Activated CD8-positive, alpha-beta memory T cell treated with anti-CD3 and anti-CD28 coated beads for 36 hours (primary cell): ENCODE data around the gene CREBRF. TPM values are rescaled to one million over a fixed set of nuclear protein-coding genes. Genes with fewer than 3 reads are reported as not detected.
"Not testable (repeated sequence)": the region's sequence is repeated elsewhere in the genome, so short reads cannot be mapped to it uniquely, and the experiment has no call there.

Experiments
- CTCF ChIA-PET: fragments of 350-600 bp; sonication (Branson Sonifier 250); formaldehyde crosslinking; loops from one replicate; lab custom pipeline; 2021; ENCODE audit warnings: antibody characterized with exemption; lab: Charles Lee
- POLR2A ChIA-PET: fragments of 350-600 bp; sonication (Branson Sonifier 250); formaldehyde crosslinking; loops from one replicate; lab custom pipeline; 2021; ENCODE audit warnings: antibody characterized with exemption; lab: Charles Lee
- total RNA-seq, 2 experiments: library from RNA; stranded (reverse); gene quantifications; one replicate each; pipeline ENCODE4 v1.2.3, GENCODE V29; 2021

The CREBRF gene
- total RNA-seq, 2 experiments from 2014 or later: 5.4 to 5.6 TPM

DNA sequence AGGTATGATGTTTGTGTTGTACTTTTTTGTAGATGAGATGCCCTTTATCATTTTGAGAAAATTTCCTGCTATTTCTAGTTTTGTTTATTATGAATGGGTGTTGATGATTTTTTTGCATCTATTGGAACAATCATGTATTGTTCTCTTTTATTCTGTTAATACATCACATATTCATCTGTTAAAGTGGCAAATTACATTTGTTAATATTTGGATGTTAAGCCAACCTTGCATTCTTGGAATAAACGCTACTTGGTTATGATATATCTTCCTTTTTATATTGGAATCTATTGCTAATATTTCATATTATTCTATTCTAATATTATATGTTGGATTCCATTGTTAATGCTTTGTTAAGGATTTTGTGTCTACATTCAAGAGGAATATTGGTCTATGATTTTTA is 63.6 kb downstream of the CREBRF start:
- ChIA-PET POLR2A (interaction anchor here (0.7 kb wide), 1 partner anchor 135 kb away, joined by 5 read pairs; no protein-coding TSS in a partner anchor), CTCF (no interaction called here)

DNA sequence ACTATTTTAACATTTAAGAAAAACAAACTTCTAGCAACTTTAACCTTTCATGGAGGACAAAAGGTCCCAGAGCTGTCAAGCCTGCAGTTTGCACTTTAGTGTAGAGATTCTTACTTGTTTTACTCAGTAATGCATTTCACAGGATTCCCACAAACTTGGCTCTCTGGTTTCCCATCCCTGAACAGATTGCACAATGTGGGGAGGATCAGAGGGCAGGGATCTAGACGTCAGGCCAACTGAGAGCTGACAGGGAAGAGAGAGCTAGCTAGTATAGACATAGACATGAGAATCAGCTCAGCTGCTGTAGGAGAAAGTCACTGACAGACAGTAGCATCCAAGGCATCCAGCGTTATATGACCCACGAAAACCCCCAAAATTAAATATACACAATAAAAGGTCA is 67.3 kb downstream of the CREBRF start:
- POLR2A ChIA-PET: no interaction called here
- CTCF ChIA-PET: no interaction called here

DNA sequence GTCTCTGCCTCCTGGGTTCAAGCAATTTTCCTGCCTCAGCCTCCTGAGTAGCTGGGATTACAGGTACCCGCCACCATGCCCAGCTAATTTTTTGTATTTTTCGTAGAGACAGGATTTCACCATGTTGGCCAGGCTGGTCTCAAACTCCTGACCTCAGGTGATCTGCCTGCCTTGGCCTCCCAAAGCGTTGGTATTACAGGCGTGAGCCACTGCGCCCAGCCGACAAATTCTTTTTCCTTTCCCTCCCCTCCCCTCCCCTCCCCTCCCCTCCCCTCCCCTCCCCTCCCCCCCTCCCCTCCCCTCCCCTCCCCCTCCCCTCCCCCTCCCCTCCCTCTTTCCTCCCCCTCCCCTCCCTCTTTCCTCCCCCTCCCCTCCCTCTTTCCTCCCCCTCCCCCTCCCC is 76.0 kb downstream of the CREBRF start:
- POLR2A ChIA-PET: interaction anchor here (0.7 kb wide), 1 partner anchor 146 kb away, joined by 8 read pairs; no protein-coding TSS in a partner anchor
- CTCF ChIA-PET: interaction anchor here (1.4 kb wide), 1 partner anchor 13 kb away, joined by 4 read pairs; no protein-coding TSS in a partner anchor

DNA sequence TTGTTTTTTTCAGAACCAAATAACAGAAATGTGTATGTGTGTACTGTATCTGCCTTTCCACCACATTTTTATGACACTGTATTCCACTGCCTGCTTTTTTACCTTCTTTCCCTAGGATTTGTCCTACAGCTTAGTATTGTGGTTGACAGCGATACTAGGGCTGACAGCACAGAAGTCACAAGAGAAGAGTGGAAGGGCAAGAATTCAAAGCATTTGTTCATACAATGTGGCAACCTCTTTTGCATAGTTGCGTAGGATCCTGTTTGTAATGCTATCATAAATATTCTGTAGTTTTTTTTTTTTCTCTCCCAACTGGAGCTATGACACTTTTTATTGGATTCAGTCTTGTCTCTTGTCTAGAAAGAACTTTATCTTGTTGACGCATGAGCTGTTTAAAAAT is 82.6 kb downstream of the CREBRF start:
- POLR2A ChIA-PET: interaction anchor here (1.4 kb wide), 1 partner anchor 155 kb away, joined by 3 read pairs; the partner anchor contains the start of gene ATP6V0E1
- CTCF ChIA-PET: interaction anchor here (0.7 kb wide), 1 partner anchor 819 kb away, joined by 3 read pairs; no protein-coding TSS in a partner anchor

DNA sequence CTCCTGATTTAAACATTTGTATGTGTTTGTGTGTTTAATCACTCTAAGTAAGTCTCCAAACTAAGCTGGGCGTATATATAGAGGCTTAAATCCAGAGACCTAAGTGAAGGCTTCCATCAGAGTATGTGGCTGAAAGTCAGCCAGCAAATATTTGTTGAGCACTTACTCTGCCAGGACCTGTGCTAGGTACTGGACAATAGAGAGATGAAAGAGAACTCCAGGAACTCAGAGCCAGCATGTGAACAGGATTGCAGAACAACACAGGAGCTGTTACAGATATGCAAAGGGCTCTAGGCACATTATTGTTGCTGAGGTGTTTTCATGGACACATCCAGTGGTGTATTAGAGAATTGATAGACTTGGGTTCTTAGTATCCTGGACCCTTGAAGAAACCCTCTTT is 83.5 kb downstream of the CREBRF start:
- ChIA-PET CTCF (no interaction called here), POLR2A (interaction anchor here (1.4 kb wide), 1 partner anchor 156 kb away, joined by 3 read pairs; the partner anchor contains the start of gene ATP6V0E1)

DNA sequence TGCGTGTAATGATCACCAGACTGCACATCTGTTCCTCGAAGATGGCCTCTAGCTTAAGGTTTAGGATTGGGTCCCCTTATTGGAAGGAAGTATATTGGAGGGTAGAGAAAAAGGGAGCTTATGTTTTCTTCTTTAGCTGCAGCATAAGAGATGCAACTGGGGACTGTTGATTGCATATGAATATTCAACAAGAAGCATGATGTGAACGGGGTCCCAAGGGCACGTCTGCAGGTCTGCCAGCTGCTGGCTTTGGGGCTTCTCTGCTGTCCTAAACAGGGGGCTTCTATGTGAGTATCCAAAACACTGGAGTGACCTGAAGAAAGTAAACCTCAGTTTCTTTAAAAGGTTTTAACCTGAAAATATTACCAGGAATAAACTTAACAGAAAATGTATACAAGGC is 84.6 kb downstream of the CREBRF start:
- ChIA-PET POLR2A (interaction anchor here (2.2 kb wide), 1 partner anchor 157 kb away, joined by 12 read pairs; the partner anchor contains the start of gene ATP6V0E1), CTCF (interaction anchor here (1.4 kb wide), 1 partner anchor 156 kb away, joined by 3 read pairs; no protein-coding TSS in a partner anchor)

DNA sequence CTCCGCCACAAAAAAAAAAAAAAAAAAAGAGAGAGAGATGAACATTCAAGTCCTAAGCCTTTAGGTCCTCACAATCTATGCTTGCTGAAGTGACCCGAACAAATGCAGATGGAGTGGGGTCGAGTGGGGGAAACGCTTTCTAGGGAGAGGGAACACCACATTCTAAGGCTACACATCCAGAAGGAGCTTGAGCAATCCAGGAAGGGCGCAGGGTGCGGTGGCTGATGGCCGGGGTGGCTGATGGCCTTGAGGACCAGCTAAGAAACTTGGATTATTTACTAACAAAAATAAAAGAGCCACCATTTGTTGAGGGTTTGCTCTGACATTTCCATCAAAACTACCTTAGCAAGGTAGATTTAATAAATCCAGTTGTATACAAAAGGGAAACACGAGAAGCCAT is 87.4 kb downstream of the CREBRF start:
- POLR2A ChIA-PET: interaction anchor here (0.5 to 2.3 kb wide), 2 partner anchors 160 to 372 kb away, joined by 4 to 18 read pairs; partner anchors contain the start of gene ATP6V0E1
- CTCF ChIA-PET: interaction anchor here (0.7 to 1.8 kb wide), 4 partner anchors 22 to 160 kb away, joined by 3 to 13 read pairs (median 4); partner anchors contain the start of gene ATP6V0E1

DNA sequence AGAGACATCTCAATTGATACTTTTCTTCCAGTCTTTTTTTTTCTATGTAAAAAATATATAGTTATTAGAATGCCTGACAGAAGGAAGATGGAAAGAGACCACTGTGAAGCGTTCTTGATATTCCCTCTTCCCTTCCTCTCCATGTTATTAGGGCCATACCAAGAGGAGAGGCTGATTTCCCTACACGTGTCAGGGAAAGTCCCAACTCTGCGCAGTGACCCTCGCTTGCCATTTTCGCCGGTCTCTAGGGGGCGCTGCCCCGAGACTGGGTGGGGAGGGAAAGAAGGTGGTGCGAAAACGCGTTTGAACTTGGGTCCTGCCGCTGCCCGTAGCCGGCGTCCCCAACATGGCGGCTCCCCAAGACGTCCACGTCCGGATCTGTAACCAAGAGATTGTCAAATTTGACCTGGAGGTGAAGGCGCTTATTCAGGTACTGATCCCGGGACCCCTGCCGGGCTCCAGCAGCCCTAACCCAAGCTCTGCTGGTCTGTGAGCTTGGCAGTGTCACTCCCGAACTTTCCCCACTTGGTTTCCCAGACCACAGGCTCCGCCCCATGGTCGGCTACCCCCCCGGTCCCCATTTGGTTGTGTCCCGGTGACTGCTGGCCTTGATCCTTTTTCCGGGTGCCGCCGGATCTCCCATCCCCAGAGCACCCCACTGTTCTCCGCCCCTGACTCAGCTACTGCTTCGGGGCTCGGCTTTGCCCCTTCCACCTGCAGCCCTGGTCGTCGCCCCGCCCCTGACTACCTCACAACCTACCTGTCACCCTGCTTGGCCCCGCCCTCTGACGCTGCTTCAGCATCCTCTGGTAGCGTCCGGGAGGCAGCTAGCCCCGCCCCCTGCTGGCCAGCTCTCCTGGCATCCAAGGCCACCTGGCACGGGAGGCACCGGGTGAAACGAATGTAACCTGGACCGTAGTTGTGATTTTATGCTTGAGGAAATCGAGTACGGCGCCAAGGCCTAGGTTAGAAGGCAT is 88.3 kb downstream of the CREBRF start, which contains the start of gene BNIP1:
TSS of gene BNIP1 (plus strand) at position 332 of the 977 bp plus-strand sequence. CDS start at position 347, 15 bp downstream.
- CTCF ChIA-PET: interaction anchor here (0.6 to 1.8 kb wide), 13 partner anchors 9 to 433 kb away, joined by 3 to 13 read pairs (median 4); partner anchors contain the start of genes ATP6V0E1 and RPL26L1
- POLR2A ChIA-PET: interaction anchor here (0.5 to 2.3 kb wide), 5 partner anchors 87 to 397 kb away, joined by 3 to 18 read pairs (median 5); partner anchors contain the start of genes ATP6V0E1 and RPL26L1

DNA sequence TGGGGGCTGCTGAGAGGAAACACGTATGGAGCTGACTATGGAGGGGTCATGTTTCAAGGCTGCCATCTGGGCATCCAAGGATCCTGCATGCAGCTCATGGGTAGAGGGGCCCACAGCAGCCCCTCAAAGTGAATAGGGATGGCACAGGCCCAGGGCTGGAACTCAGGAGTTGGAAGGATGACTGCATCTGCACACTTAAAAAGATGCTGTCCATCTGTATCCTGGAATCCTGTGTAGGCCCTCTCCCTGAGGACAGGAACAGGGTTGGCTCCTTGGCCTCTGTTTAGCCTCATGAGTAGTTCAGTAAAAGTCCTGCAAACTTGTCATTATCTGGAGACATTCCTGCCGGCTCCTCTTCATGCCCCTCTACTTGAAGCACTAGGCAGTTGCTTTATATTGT is 92.2 kb downstream of the CREBRF start:
- ChIA-PET POLR2A (no interaction called here), CTCF (interaction anchor here (1.1 kb wide), 1 partner anchor 164 kb away, joined by 3 read pairs; no protein-coding TSS in a partner anchor)

DNA sequence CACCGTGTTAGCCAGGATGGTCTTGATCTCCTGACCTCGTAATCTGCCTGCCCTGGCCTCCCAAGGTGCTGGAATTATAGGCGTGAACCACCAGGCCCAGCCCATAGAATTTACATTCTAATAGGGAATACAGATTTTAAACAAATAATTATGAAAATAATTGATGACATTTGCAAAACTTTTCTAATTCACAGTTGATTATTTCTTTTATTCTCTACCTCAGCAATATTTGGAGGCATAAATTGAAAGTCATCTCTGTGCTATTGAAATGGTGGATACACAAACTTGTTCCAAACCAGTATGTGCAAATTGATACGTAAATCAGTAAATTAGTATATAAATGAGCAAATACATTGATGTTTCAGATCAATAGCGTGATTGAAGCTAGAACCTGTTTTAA is 96.4 kb downstream of the CREBRF start:
- ChIA-PET POLR2A (no interaction called here), CTCF (no interaction called here)

DNA sequence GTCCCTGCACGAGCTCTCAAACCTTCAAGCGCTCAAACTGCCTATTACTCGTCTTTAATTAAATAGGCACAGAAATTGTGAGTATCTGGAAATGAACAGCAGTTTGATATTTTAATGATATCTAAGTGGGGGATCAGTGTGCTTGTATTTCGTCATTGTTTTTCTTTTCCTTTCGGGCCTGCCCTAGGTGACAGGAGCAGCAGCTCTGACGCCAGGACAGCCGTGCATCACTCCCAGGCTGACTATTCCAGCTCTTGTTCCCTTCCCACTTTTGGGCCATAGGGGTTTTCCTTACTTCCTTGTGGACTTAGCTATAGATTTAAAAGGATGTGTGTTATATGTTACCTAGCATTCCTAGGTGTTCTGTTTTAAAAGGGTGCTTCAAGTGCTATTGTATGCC is 97.7 kb downstream of the CREBRF start:
- ChIA-PET POLR2A (no interaction called here), CTCF (no interaction called here)

DNA sequence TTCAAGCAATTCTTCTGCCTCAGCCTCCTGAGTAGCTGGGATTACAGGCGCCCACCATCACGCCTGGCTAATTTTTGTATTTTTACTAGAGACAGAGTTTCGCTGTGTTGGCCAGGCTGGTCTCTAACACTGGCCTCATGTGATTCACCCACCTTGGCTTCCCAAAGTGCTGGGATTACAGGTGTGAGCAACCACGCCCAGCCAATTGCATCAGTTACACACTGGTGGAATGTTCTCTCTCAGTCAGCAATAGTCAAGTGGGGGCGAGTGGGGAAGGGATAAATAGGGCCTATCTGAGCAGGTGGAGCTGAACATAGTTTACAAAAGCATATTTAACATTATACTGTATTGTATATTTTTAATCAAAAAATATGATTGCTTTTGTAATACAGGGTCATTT is 98.5 kb downstream of the CREBRF start:
- CTCF ChIA-PET, POLR2A ChIA-PET: not testable (repeated sequence)

DNA sequence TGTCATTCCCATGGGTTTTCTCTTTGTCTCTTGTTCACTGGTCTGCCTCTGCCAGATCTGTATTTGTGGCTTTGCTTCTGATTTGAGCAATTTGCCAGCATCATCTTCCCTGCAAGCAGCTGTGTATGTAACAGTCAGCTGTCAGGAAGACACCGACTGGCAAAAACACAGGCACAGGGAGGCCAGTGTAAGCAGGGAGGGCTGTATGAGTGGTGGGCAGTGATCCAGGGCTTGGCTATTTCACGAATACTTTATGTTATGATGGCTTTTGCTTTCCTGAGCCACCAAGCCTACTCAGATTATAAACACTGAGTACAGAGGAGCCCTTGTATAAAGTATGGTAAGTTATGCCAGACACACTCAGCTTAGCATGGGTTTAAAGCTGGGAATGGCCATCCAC is 99.8 kb downstream of the CREBRF start:
- CTCF ChIA-PET: no interaction called here

DNA sequence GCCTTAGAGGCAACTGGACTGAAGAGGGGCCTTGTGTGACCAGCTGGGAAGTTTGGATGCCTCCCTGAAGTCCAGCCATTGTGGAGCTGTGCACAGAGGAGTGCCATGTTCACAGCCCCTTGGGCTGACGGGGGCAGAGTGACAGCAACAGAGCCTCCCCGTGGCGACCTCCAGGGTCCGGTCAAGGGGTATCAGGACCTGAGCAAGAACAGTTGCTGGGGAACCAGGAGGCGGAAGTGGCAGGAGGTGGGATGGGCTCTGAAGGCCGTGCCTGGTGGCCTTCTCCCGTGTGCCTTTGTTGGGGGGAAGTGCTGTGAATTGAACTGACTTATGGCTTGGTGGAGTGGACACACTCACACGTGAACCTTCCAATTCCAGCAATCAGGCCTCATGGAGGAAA is 102.2 kb downstream of the CREBRF start:
- ChIA-PET CTCF (interaction anchor here (0.6 kb wide), 1 partner anchor 199 kb away, joined by 4 read pairs; the partner anchor contains the start of gene RPL26L1), POLR2A (no interaction called here)

More for the DNA sequence above, 99.8 kb downstream of the CREBRF start:
- POLR2A ChIA-PET: no interaction called here

DNA sequence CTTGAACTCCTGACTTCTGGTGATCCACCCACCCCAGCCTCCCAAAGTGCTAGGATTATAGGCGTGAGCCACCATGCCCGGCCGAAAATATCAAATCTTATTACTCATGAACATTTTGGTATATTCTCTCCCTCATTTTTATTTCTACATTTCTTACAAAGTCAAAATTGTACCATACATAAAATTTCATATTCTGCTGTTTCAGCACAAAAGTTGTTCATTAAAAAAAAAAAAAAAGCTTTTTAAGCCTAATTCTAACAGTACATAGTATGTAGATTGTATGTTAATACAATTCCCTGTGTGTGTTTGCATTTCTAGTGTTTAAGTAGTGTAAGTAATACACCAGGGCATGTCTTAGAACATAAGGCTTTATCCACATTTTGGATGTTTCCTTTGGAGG is 103.1 kb downstream of the CREBRF start:
- CTCF ChIA-PET: no interaction called here

DNA sequence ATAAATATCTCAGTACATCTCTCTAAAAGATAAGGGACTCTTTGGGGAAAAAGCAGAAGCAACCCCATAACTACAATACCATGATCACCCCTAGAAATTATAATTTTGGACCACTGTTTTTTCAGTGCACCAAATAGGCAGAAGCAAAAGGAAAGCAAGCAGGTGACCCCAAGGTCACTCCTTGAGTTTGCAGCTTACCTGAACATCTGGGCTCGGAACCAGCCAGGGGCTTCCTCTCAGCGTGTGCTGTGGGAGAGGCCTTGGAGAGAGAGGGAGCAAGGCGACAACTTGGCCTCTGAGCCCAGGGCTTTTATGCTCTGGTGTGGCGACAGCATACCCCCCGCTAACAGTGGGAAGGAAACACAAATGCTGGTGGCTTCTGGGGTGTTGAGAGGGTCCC is 105.0 kb downstream of the CREBRF start:
- ChIA-PET CTCF (no interaction called here), POLR2A (no interaction called here)

More for the DNA sequence above, 103.1 kb downstream of the CREBRF start:
- POLR2A ChIA-PET: no interaction called here

DNA sequence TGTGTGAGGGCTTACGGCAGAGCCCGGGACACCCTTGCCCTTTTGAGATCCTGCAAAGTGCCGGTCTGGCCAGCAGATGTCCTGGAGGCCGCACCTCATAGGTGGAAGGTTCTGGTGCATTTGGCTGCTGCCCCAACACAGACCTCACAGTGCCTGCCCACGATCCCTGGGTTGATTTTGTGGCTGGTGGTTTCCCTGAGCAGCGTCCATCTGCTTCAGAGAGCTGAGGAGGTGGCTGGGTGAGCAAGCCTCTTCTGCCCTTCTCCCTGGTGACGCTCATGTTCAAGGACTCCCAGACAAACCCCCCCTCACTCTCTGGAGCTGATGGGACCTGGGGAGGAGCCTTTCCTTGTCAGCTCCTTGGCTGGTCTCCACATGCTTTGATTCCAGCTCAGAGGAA is 107.1 kb downstream of the CREBRF start:
- ChIA-PET CTCF (no interaction called here), POLR2A (interaction anchor here (0.6 kb wide), 1 partner anchor 126 kb away, joined by 5 read pairs; no protein-coding TSS in a partner anchor)

DNA sequence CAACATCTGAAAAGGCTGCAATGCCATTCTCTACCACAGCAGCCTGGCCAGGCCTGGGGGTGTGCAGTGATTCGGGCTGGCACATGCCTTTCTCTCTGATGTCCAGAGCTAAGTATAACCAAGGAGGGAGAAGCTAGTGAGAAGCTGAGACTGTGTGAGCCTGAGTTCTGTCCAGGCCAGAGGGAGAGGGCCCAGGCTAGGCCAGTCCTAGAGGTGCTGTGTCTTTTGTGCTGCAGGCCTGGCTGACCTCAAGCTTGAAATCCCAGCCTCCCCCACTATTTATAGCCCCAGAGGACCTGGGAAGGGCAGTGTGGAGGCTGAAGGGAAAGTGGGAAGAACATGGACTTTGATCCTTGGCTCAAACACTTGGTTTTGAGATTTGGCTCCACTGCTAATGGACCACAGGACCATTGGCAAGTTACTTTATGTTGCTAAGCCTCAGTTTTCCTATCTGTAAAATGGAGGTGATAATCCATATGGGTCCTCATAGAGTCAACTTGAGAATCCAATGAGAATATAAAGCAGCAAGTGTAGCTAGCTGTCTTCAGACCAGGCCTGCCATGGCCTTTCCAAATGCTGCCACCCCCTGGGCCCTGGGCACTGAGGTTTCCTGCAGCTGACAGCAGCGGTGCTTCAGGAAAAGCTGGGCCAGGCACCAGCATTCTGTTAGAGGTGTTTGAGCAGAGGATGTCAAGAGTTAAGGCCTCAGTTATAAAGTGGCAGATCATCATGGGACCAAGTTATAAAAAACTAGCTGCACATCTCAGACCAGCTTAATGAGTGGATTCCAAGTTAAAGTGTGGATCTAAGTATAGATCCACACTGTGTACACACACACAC is 109.2 kb downstream of the CREBRF start:
- ChIA-PET POLR2A (no interaction called here), CTCF (no interaction called here)
